SHP77 treated with DMSO at 0.1 percent for 48 hours (cell line): Measurements from ENCODE around the gene ACTA2.

Source experiments
- DNase-seq: peaks from one replicate; lab custom pipeline; 2025; lab: John Stamatoyannopoulos, UW

ACTA2 gene

DNA sequence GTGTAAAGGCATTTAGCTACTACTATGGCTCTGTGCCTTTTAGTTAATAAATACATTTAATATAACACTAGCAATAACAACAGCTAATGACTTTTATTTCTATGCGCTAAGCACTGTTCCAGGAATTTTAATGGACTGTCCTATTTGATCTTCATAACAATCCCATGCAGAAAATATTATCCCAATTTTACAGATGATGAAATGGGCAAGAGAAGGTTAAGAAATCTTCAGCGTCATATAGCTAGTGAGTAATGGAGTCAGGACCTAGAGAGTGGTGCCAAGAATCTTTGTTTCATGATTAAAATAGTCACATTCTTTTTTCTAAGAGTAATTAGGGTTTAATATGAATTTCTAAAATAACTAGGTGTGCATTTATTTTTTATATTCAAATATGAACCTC, 32.4 kb downstream of the ACTA2 start:
- no peak for DNase-seq

DNA sequence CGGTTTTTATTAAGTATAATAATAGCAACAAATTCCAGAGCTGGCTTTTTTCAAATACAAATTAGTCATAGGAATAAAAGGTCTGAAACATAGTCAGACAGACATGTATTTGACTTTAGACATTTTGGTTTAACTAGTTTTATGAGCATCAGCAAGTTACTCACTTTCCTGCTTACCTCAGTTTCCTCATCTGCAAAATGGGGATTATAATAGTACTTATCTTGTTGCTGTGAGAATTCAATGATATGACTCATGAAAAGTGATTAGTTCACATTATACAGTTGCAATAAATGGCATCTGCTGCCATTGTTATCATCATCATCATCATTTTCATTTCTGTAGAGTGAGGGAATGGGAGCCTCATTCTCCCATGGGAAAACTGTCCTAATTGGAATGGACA, 33.5 kb downstream of the ACTA2 start:
- DNase-seq: no peak

DNA sequence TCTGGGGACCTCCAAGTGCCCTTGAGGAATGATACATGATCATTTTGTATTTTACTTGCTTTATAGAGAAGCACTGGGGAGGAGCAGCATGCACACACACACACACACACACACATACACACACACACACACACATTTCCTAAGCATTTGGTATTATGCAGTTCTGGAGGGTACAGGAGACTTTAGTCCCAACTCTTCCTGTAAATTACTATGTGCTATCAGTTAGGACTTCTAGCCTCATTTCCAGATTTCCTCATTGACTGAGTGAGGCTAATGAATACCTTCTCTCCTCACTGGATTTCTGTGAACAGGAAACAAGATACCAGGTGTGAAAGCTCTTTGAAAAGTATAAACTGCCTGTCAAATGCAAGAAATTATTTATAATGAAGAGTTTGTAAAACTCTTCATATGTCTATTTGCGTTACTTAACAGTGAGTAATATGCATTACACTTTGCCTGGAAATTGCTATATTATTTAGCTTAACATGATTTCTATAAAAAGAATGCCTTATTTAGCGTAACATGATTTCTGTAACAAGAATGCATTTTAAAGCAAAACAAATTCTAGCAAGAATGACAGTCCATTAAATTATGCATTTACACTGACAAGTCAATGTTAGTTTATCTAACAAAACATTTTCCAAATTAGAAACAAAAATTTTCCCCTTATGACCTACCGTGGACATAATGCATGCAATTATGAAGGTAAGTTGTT, 34.2 kb downstream of the ACTA2 start:
- DNase-seq: no peak

DNA sequence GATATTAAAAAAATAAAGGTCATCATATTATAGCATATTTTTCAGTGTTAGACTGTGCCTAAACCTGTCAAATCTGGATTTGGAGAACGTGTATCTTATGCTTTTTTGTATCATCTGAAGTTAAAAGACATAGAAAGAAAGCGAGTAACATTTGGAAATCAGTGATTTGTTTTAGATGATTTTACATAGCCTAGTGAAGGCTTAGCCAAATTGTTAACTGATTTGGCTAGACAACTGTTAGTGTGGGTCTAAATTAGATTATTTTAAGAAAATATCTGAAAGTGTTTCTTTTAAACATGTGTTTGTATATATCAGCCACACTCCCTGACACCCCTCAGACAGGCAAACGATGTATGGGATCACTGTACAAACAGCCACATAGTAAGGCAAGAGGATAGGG, 35.6 kb downstream of the ACTA2 start:
- no peak for DNase-seq

- no peak for DNase-seq
Observed at GRCh38 chr10:88916231-88916630, 36.3 kb downstream of the ACTA2 start.

GRCh38 chr10:88915781-88916180, 36.8 kb downstream of the ACTA2 start:
- DNase-seq: no peak

- no peak for DNase-seq
Observed at GRCh38 chr10:88913788-88914187, 38.8 kb downstream of the ACTA2 start.

GRCh38 chr10:88913127-88913526, 39.4 kb downstream of the ACTA2 start:
- DNase-seq: peak; percentile 49

- DNase-seq: no peak
Observed at GRCh38 chr10:88911851-88912250, 40.7 kb downstream of the ACTA2 start.

GRCh38 chr10:88911116-88911515, 41.5 kb downstream of the ACTA2 start:
- DNase-seq: no peak

DNA sequence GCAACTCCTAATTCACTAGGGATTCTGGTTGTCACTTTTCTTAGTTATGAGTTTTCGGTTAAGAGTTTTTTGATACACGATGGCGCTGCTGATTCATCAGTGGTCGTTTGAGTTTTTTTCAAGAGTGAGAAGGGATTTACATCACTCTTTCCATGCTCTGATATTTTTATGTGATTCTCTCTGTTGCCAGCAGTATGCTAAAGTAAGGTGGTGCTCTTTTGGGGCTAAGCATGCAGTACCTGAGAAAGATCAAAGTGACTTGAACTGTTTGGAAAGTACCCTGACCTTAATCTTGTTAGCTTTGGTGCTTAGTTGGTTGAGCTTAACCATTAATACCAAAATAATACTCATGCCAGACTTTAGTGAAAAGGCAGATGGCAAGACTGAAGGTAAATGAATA, 44.4 kb downstream of the ACTA2 start:
- DNase-seq: no peak

DNA sequence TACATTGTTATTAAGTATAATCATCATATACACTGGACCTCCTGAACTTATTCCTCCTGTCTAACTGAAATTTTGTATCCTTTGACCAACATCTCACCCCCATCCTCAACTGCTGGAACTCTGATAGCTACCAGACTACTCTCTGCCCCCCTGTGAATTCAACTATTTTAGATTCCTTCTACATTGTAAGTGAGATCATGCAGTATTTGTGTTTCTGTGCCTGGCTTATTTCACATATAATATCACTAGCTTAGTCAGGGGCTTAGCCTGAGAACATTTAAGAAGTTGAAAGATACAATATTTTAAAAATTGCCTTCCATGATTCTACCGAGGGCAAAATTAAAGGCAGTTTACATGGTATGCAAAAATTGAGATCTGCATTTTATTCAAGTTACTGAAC, 45.7 kb downstream of the ACTA2 start:
- DNase-seq: no peak

- no peak for DNase-seq
Observed at GRCh38 chr10:88903715-88904114, 48.9 kb downstream of the ACTA2 start.

GRCh38 chr10:88901984-88902789, 50.4 kb downstream of the ACTA2 start:
- DNase-seq: no peak

DNA sequence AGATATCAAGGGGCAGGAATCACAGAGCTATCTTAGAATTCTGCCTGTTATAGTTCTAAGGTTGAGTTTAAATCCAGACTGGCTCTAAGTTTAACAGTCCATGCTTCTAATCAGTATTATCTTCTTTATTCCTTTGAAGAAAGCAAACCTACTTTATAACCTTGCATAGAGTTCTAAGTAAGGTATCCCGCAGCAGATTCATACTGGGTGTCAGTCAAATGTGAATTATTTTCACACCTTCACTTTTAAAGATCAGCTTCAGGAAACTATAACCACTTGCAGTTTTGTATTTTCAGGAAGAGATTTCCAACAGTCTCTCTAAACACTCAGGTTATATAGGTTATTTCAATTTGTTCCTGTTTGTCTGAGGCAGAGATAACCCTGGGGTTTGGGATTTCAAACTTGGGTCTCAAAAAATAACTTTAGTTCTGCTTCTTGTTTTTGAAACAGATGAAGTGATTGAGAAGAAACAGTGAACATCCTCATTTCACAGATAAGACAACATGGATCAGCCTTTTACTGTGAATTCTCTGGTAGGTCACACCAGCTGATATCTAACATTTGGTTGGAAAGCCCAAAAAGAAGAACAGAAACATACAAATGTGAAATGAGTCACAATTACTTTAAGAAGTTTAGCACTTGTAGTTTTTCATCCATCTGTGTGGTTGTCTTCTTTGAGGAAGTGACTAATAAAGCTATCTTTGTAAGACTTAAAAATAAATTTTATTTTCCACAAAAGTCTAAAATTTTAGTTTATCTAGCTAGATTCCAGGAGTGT, 51.2 kb downstream of the ACTA2 start:
- DNase-seq: no peak

DNA sequence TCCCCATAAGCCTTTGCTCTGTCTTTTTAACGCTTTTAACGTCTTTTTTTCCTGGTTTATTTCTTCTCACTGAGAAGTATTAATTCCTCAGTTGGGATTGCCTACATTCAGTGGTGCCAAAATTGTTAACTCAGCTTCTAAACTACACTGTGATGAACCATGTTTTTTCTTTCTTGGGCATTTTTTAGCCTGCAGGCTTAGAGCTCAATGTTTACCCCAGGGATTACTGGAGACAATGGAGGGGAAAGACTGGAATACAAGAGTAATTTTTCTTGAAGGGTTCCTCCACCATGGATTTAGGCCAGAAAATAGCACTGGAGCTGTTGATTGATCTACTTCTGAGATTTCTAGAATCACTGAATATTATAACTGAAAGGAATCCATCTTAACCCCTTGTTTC, 52.7 kb downstream of the ACTA2 start:
- DNase-seq: no peak

GRCh38 chr10:88898727-88899126, 53.8 kb downstream of the ACTA2 start:
- DNase-seq: no peak

GRCh38 chr10:88896994-88897853, 55.3 kb downstream of the ACTA2 start:
- DNase-seq: no peak

- DNase-seq: no peak
Observed at GRCh38 chr10:88896372-88896993, 56.1 kb downstream of the ACTA2 start.

- DNase-seq: no peak
Observed at GRCh38 chr10:88895250-88895649, 57.3 kb downstream of the ACTA2 start.

GRCh38 chr10:88893611-88894010, 59.0 kb downstream of the ACTA2 start:
- DNase-seq: no peak
